Neutrophil (primary cell): ENCODE results near the gene OGFOD3.
A peak's percentile ranks its signal among the peaks of the same experiment; 100 is the strongest.

Experiments used
- H3K27ac ChIP-seq: fragments of 200-600 bp; sonication (generic); 2 replicates; pipeline ENCODE4 v1.5.1; 2016; ENCODE audit warnings: mild to moderate bottlenecking, moderate library complexity
- H3K27me3 ChIP-seq: fragments of 200-600 bp; sonication (generic); 2 replicates; pipeline ENCODE4 v1.6.0; 2016; ENCODE audit warnings: mild to moderate bottlenecking
- H3K36me3 ChIP-seq: fragments of 200-600 bp; sonication (generic); 2 replicates; pipeline ENCODE4 v1.5.1; 2017
- H3K4me1 ChIP-seq, 2 experiments: fragments of 200-600 bp in 1 of 2; sonication (generic) in 1 of 2; 1 replicate in 1 of 2; 2 replicates in 1 of 2; pipeline versions ENCODE4 v1.5.1 to v1.6.1; 2013 to 2016; ENCODE audit warnings: low read depth in 1 of 2, low read length in 1 of 2, mild to moderate bottlenecking in 1 of 2, moderate library complexity in 1 of 2; ENCODE audit not compliant: control insufficient read depth in 1 of 2, insufficient read depth in 1 of 2
- H3K4me3 ChIP-seq, 2 experiments: fragments of 200-600 bp in 1 of 2; sonication (generic) in 1 of 2; 1 replicate in 1 of 2; 2 replicates in 1 of 2; pipeline ENCODE4 v1.5.1; 2013 to 2016; ENCODE audit warnings: low read depth in 1 of 2, low read length in 1 of 2, mild to moderate bottlenecking in 1 of 2, moderate library complexity in 1 of 2
- H3K9me3 ChIP-seq: fragments of 200-600 bp; sonication (generic); 2 replicates; pipeline ENCODE4 v1.5.1; 2016
- TF ChIP-seq, protein P1 (sequence below): fragments of 200-600 bp; sonication (generic); IDR thresholded peaks from 2 replicates; pipeline ENCODE4 v1.5.1; 2016; ENCODE audit warnings: antibody characterized with exemption

The OGFOD3 gene

GRCh38 chr17:82449131-82449882 is 30.9 kb upstream of the OGFOD3 start:
- Histone ChIP-seq H3K4me1 (peaks cover 33 to 38% of the 10 kb centered on the region in 2 experiments), H3K9me3 (no peaks in the 10 kb centered on the region), H3K4me3 (peak overlapping the region; percentile 99 to 100), H3K27ac (peak overlapping the region; percentile 88), H3K36me3 (peaks cover 36% of the 10 kb centered on the region), H3K27me3 (no peaks in the 10 kb centered on the region)
- TF ChIP-seq, protein P1, sequence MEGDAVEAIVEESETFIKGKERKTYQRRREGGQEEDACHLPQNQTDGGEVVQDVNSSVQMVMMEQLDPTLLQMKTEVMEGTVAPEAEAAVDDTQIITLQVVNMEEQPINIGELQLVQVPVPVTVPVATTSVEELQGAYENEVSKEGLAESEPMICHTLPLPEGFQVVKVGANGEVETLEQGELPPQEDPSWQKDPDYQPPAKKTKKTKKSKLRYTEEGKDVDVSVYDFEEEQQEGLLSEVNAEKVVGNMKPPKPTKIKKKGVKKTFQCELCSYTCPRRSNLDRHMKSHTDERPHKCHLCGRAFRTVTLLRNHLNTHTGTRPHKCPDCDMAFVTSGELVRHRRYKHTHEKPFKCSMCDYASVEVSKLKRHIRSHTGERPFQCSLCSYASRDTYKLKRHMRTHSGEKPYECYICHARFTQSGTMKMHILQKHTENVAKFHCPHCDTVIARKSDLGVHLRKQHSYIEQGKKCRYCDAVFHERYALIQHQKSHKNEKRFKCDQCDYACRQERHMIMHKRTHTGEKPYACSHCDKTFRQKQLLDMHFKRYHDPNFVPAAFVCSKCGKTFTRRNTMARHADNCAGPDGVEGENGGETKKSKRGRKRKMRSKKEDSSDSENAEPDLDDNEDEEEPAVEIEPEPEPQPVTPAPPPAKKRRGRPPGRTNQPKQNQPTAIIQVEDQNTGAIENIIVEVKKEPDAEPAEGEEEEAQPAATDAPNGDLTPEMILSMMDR = no peak

DNA sequence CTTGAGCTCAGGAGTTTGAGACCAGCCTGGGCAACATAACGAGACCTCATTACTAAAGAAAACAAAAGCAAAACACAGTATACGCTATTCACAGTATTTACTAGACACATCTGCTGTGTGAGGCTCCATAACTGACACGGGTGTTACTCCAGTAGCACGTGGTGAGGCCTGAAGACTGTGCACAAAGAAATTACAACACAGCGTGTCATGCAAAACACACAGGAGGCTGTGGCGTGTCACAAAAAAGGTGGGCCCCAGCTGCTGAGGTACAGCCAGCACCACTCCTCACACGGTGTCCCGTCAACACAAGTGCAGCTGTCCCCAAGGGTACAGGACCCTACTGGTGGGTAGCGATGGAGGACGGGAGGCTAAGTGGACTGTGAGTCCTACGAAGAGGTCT is 29.5 kb upstream of the OGFOD3 start:
- TF ChIP-seq, protein P1 = no peak
- Histone ChIP-seq H3K4me1 (peaks cover 33 to 38% of the 10 kb centered on the region in 2 experiments), H3K4me3 (peak overlapping the region in 1 of 2 experiments; percentile 3), H3K27ac (peak overlapping the region; percentile 54), H3K36me3 (peaks cover 50% of the 10 kb centered on the region), H3K27me3 (no peaks in the 10 kb centered on the region), H3K9me3 (no peaks in the 10 kb centered on the region)

GRCh38 chr17:82446649-82447048 is 28.3 kb upstream of the OGFOD3 start:
- H3K36me3 ChIP-seq = peaks cover 62% of the 10 kb centered on the region
- no peaks in the 10 kb centered on the region for H3K9me3 ChIP-seq
- TF ChIP-seq, protein P1 = no peak
- peaks cover 27 to 33% of the 10 kb centered on the region in 2 experiments for H3K4me1 ChIP-seq
- H3K27ac ChIP-seq = peak overlapping the region; percentile 8
- H3K27me3 ChIP-seq = no peaks in the 10 kb centered on the region
- no peak overlapping the region for H3K4me3 ChIP-seq

GRCh38 chr17:82446124-82446523 is 27.7 kb upstream of the OGFOD3 start:
- H3K27me3 ChIP-seq = no peaks in the 10 kb centered on the region
- H3K36me3 ChIP-seq = peaks cover 67% of the 10 kb centered on the region
- H3K4me3 ChIP-seq = no peak overlapping the region
- H3K4me1 ChIP-seq = peaks cover 27 to 33% of the 10 kb centered on the region in 2 experiments
- H3K27ac ChIP-seq = no peak overlapping the region
- H3K9me3 ChIP-seq = no peaks in the 10 kb centered on the region
- TF ChIP-seq, protein P1 = no peak

DNA sequence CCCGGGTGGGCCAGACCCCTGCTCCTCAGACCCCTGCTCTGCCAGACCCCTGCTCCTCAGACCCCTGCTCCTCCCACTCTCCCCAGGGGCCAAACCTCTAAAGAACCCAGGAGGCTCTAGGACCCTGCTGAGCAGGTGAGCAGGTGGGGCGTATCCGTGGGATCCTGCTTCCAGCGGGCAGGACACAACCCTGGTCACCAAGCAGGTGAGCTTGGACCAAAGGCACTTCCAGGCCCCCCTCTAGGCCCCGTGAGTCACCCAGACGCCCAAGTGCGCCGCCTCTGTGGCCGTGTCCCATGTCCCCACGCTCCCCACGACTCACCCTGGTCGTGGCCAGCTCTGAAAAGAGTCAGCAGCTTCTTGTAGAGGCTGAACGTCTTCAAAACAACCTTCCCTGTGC is 27.2 kb upstream of the OGFOD3 start:
- Histone ChIP-seq H3K27me3 (no peaks in the 10 kb centered on the region), H3K4me3 (no peak overlapping the region), H3K4me1 (peaks cover 29 to 34% of the 10 kb centered on the region in 2 experiments), H3K9me3 (no peaks in the 10 kb centered on the region), H3K36me3 (peaks cover 69% of the 10 kb centered on the region), H3K27ac (peak overlapping the region; percentile 43)
- TF ChIP-seq, protein P1 = no peak
